NT2/D1 (cell line): ENCODE results near the gene LRP2BP.
A peak's percentile ranks its signal among the peaks of the same experiment; 100 is the strongest.

Experiments
- DNase-seq: peaks from one replicate; pipeline ENCODE4 v3.0.0-alpha.2; 2011; ENCODE audit warnings: low read depth, low spot score
- H3K27me3 ChIP-seq: 2 replicates; pipeline ENCODE4 v1.6.0; 2011; ENCODE audit warnings: mild to moderate bottlenecking; ENCODE audit not compliant: insufficient read length, insufficient read depth
- H3K36me3 ChIP-seq: 2 replicates; pipeline ENCODE4 v1.6.1; 2011; ENCODE audit warnings: mild to moderate bottlenecking, low read length, mixed read lengths; ENCODE audit not compliant: insufficient read depth, insufficient read length
- H3K4me1 ChIP-seq: 2 replicates; pipeline ENCODE4 v1.5.1; 2011; ENCODE audit not compliant: insufficient read depth, insufficient read length
- H3K4me3 ChIP-seq: 2 replicates; pipeline ENCODE4 v1.5.1; 2011; ENCODE audit warnings: low read depth; ENCODE audit not compliant: insufficient read length
- H3K9ac ChIP-seq: 2 replicates; pipeline ENCODE4 v1.6.0; 2011; ENCODE audit warnings: low read depth; ENCODE audit not compliant: insufficient read length
- H3K9me3 ChIP-seq: 2 replicates; pipeline ENCODE4 v1.5.1; 2011; ENCODE audit warnings: mild to moderate bottlenecking, low read length; ENCODE audit not compliant: insufficient read depth
- SUZ12 ChIP-seq: IDR thresholded peaks from 2 replicates; pipeline ENCODE4 v1.6.1; 2011; ENCODE audit not compliant: insufficient read length, insufficient read depth; ENCODE audit errors: extremely low read depth
- YY1 ChIP-seq: IDR thresholded peaks from 2 replicates; pipeline ENCODE4 v1.6.1; 2011; ENCODE audit not compliant: insufficient read length, insufficient read depth
- ZNF274 ChIP-seq: IDR thresholded peaks from 2 replicates; pipeline ENCODE4 v1.6.1; 2011; ENCODE audit warnings: mild to moderate bottlenecking, low read depth, low read length

LRP2BP gene

DNA sequence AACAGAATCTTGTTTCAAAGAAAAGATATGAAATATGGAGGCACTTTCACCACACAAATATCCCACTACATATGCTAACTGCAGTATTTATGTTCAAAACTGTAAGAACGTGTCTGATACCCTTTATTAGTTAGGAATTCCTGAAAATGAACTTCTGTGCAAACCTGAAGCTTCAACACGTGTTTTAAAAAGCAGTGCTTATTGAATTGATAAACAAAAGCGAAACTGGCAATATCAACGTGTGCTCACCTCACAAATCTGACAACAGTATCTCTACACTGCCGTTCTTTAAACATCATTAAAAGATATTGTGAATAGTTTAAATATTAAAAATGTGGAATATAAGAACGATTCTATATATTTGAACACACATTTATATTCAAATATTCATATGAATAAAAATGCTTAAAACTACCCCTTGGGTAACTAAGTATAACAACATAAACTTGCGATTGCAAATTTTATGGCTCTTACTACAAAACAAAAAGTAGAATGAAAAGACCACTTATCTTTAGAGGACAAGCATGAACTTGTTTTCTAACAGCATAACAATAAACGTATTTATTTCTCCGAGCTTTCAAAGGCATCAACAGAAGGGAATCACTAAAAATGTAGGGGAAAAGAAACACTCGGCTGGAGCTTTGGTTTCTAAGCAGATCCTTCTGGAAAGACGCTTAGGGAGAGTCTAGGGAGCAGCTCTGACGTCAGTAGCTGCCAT is at the start of gene LRP2BP:
TSS of gene LRP2BP (minus strand) at position 687 of the 718 bp plus-strand sequence. CDS start 17,738 bp downstream, outside the sequence.
- no peak for TF ChIP-seq SUZ12
- no peak for TF ChIP-seq ZNF274
- TF ChIP-seq YY1: no peak
- Histone ChIP-seq H3K36me3 (peaks cover 9% of the 10 kb centered on the region), H3K4me3 (peak within 1 kb of the TSS; percentile 54), H3K9me3 (no peaks in the 10 kb centered on the region), H3K27me3 (no peaks in the 10 kb centered on the region), H3K9ac (peak within 1 kb of the TSS; percentile 72), H3K4me1 (no peaks in the 10 kb centered on the region)
- no peak for DNase-seq

DNA sequence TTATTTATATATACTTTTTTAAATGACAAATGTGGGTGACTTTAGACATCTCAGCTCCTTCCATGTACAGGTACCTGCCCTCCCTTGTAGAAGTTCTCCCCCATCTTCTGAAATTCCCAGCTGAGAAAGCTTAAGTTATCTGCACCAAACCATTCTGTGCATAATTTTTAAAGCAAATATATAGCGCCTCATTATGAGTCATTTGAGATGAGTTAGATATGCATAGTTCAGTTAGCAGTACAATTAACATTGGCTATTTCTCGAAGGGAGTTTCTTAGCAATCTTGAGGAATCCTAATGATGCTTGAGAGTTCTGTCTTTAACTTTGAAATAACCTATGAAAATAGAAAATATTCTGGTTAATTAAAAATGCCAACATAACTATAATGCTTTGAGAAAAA is 49.5 kb upstream of the LRP2BP start:
- Histone ChIP-seq H3K36me3 (no peaks in the 10 kb centered on the region), H3K9me3 (no peaks in the 10 kb centered on the region), H3K27me3 (no peaks in the 10 kb centered on the region), H3K9ac (no peak overlapping the region), H3K4me3 (no peak overlapping the region), H3K4me1 (no peaks in the 10 kb centered on the region)
- TF ChIP-seq ZNF274 (no peak), YY1 (no peak), SUZ12 (no peak)
- DNase-seq: no peak

DNA sequence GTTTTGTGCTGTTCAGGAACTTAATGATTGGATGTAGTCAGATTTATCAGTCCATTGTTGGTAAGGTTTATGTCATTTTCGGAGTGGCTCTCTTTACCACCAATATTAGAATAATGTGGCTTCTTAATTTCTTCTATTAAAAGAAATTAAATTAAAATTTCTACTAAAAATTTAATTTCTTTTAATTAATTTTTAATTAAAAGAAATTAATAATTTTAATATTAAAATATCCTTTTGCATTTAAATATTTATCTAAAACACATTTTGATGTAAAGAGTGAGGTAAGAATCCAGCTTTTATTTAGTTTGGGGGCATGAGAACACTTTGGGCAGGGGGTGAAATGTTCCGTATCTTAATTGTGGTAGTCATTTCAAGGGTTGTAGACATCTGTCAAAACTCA is 45.8 kb upstream of the LRP2BP start:
- Histone ChIP-seq H3K36me3 (no peaks in the 10 kb centered on the region), H3K9me3 (no peaks in the 10 kb centered on the region)

DNA sequence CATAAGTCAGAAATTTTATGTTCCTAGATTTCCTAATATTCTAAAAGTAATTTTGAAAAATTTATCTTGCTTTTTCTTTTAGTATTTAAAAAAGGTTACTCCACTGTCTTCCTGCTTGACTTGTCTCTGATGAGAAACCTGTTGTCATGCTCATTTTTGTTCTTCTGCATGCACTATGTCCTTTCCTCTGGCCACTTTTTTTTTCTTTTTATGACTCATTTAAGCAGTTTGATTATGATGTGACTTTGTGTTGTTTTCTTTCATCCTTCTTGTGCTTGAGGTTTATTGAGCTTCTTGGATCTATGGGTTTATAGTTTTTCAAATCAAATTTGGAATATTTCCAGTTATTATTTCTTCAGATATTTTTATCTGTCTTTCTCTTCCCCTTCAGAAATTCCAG is 42.1 kb upstream of the LRP2BP start:
- H3K4me1 ChIP-seq: no peaks in the 10 kb centered on the region
- no peak overlapping the region for H3K9ac ChIP-seq
- H3K27me3 ChIP-seq: no peaks in the 10 kb centered on the region
- TF ChIP-seq SUZ12 (no peak), ZNF274 (no peak), YY1 (no peak)
- no peak for DNase-seq
- H3K36me3 ChIP-seq: no peaks in the 10 kb centered on the region
- no peaks in the 10 kb centered on the region for H3K9me3 ChIP-seq
- H3K4me3 ChIP-seq: no peak overlapping the region

More for the DNA sequence above, 45.8 kb upstream of the LRP2BP start:
- Histone ChIP-seq H3K4me3 (no peak overlapping the region), H3K4me1 (no peaks in the 10 kb centered on the region), H3K27me3 (no peaks in the 10 kb centered on the region), H3K9ac (no peak overlapping the region)
- no peak for DNase-seq
- TF ChIP-seq YY1 (no peak), SUZ12 (no peak), ZNF274 (no peak)

DNA sequence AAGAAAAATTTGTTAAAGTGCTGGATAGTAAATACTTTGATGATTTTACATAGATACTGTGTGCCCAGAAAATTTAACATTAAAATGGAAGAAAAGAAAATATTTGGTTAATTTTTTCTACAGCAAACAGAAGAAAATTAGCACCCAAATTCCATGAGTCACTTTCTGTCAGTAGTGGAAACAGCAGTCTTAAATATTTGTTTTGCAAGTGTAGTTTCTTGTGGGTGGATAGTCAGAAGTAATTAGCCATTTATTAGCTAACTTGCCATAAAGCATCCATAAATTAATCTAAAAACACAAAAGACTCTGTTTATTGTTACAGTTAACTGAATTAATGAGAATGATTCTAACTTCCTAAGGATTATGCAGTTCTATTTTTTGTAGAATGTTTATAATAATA is 39.7 kb upstream of the LRP2BP start:
- H3K4me3 ChIP-seq: no peak overlapping the region
- H3K4me1 ChIP-seq: no peaks in the 10 kb centered on the region
- no peak overlapping the region for H3K9ac ChIP-seq
- DNase-seq: no peak
- no peaks in the 10 kb centered on the region for H3K36me3 ChIP-seq
- H3K27me3 ChIP-seq: no peaks in the 10 kb centered on the region
- TF ChIP-seq SUZ12 (no peak), YY1 (no peak), ZNF274 (no peak)
- H3K9me3 ChIP-seq: no peaks in the 10 kb centered on the region

DNA sequence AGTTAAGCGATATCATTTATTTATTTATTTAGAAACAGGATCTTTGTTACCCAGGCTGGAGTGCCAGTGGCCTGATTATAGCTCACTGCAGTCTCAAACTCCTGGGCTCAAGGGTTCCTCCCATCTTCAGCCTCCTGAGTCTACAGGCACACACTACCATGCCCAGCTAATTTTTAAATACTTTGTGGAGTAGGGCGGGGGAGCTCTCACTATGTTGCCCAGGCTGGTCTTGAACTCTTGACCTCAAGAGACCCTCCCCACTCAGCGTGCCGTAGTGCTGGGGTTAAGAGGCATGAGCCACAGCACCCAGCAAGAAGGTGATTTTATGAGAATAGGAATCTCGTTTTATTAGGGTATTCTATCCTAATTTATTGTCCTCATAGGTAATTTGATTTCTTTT is 33.9 kb upstream of the LRP2BP start:
- Histone ChIP-seq H3K36me3 (no peaks in the 10 kb centered on the region), H3K27me3 (no peaks in the 10 kb centered on the region), H3K4me3 (no peak overlapping the region), H3K9me3 (no peaks in the 10 kb centered on the region), H3K4me1 (no peaks in the 10 kb centered on the region), H3K9ac (no peak overlapping the region)
- no peak for DNase-seq
- no peak for TF ChIP-seq SUZ12

DNA sequence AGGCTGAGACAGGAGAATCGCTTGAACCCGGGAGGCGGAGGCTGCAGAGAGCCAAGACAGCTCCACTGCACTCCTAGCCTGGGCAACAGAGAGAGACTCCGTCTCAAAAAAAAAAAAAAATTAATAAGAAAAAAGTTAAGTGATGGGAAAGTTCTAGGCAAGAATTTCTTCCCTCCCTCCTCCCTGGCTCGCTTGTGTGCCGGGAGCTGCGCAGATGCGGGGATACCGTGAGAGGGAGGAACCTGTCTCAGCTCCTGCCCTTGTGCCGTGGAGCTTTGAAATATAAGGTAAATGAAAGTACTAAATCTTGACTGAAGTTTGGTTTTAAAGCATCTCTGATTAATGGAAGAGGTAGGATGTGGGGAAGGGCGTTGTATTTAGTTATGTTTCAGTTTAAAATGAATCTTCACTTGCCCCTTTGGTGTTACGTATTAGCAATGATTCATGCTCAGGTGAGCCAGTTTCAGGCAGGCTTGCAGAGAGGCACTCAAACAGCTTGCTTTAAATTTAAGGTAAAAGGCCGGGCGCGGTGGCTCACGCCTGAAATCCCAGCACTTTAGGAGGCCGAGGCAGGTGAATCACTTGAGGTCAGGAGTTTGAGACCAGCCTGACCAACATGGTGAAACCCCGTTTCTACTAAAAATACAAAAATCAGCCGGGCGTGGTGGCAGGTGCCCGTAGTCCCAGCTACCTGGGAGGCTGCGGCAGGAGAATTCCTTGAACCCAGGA is 31.4 kb upstream of the LRP2BP start:
- Histone ChIP-seq H3K4me3 (no peak overlapping the region), H3K36me3 (no peaks in the 10 kb centered on the region), H3K4me1 (no peaks in the 10 kb centered on the region), H3K9ac (no peak overlapping the region), H3K9me3 (no peaks in the 10 kb centered on the region), H3K27me3 (no peaks in the 10 kb centered on the region)
- DNase-seq: no peak
- TF ChIP-seq YY1: no peak
- TF ChIP-seq SUZ12: no peak
- no peak for TF ChIP-seq ZNF274
